Measurements from ENCODE around the gene ANKRD35.
A peak's percentile ranks its signal among the peaks of the same experiment; 100 is the strongest.

Gene ANKRD35

GRCh38 chr1:145871994-145872924 lies 13.4 kb downstream of the ANKRD35 start:
- H3K4me3 ChIP-seq (ENCODE audit: low read length) = peak overlapping the region; percentile 63
- no peaks in the 10 kb centered on the region for H3K36me3 ChIP-seq (ENCODE audit: insufficient read depth, low read length)
- H3K4me1 ChIP-seq (ENCODE audit: control insufficient read depth, insufficient read depth, low read length) = peaks cover 19% of the 10 kb centered on the region
- H3K27me3 ChIP-seq (ENCODE audit: control insufficient read depth, insufficient read depth, low read length) = no peaks in the 10 kb centered on the region
- peak overlapping the region; percentile 83 for H3K9ac ChIP-seq (ENCODE audit: low read depth, low read length)
- H3K4me2 ChIP-seq (ENCODE audit: low read length) = peak overlapping the region; percentile 86
- H3K9me3 ChIP-seq (replicated peaks; ENCODE audit: low read length) = no peaks in the 10 kb centered on the region

GRCh38 chr1:145868232-145868631 lies 17.4 kb downstream of the ANKRD35 start:
- Histone ChIP-seq H3K36me3 (ENCODE audit: insufficient read depth, low read length) (no peaks in the 10 kb centered on the region), H3K4me1 (ENCODE audit: control insufficient read depth, insufficient read depth, low read length) (peaks cover 19% of the 10 kb centered on the region), H3K9ac (ENCODE audit: low read depth, low read length) (no peak overlapping the region), H3K4me2 (ENCODE audit: low read length) (no peak overlapping the region), H3K27me3 (ENCODE audit: control insufficient read depth, insufficient read depth, low read length) (no peaks in the 10 kb centered on the region), H3K9me3 (replicated peaks; ENCODE audit: low read length) (no peaks in the 10 kb centered on the region), H3K4me3 (ENCODE audit: low read length) (no peak overlapping the region)

GRCh38 chr1:145863282-145864018 lies 22.2 kb downstream of the ANKRD35 start:
- H3K4me3 ChIP-seq (ENCODE audit: low read length) = no peak overlapping the region
- H3K9me3 ChIP-seq (replicated peaks; ENCODE audit: low read length) = no peaks in the 10 kb centered on the region
- H3K36me3 ChIP-seq (ENCODE audit: insufficient read depth, low read length) = no peaks in the 10 kb centered on the region
- H3K9ac ChIP-seq (ENCODE audit: low read depth, low read length) = no peak overlapping the region
- H3K27me3 ChIP-seq (ENCODE audit: control insufficient read depth, insufficient read depth, low read length) = no peaks in the 10 kb centered on the region
- H3K4me1 ChIP-seq (ENCODE audit: control insufficient read depth, insufficient read depth, low read length) = peaks cover 4% of the 10 kb centered on the region
- no peak overlapping the region for H3K4me2 ChIP-seq (ENCODE audit: low read length)

GRCh38 chr1:145859491-145860023 lies 26.1 kb downstream of the ANKRD35 start:
- Histone ChIP-seq H3K36me3 (ENCODE audit: insufficient read depth, low read length) (peaks cover 32% of the 10 kb centered on the region), H3K9me3 (replicated peaks; ENCODE audit: low read length) (no peaks in the 10 kb centered on the region), H3K4me3 (ENCODE audit: low read length) (peak overlapping the region; percentile 94)

GRCh38 chr1:145858901-145859490 lies 26.7 kb downstream of the ANKRD35 start, which contains the start of gene PIAS3:
Gene PIAS3, minus strand, starts transcription at chr1:145859081. Its CDS starts 91 bp downstream, at chr1:145858990.
- H3K4me3 ChIP-seq (ENCODE audit: low read length) = peak within 1 kb of the TSS; percentile 94
- peak within 1 kb of the TSS; percentile 86 for H3K9ac ChIP-seq (ENCODE audit: low read depth, low read length)
- H3K9me3 ChIP-seq (replicated peaks; ENCODE audit: low read length) = no peaks in the 10 kb centered on the region
- peak within 1 kb of the TSS; percentile 92 for H3K4me2 ChIP-seq (ENCODE audit: low read length)
- H3K27me3 ChIP-seq (ENCODE audit: control insufficient read depth, insufficient read depth, low read length) = no peaks in the 10 kb centered on the region
- peaks cover 38% of the 10 kb centered on the region for H3K36me3 ChIP-seq (ENCODE audit: insufficient read depth, low read length)
- H3K4me1 ChIP-seq (ENCODE audit: control insufficient read depth, insufficient read depth, low read length) = peaks cover 16% of the 10 kb centered on the region

More at GRCh38 chr1:145859491-145860023, 26.1 kb downstream of the ANKRD35 start:
- peak overlapping the region; percentile 86 for H3K9ac ChIP-seq (ENCODE audit: low read depth, low read length)
- H3K4me1 ChIP-seq (ENCODE audit: control insufficient read depth, insufficient read depth, low read length) = peaks cover 16% of the 10 kb centered on the region
- H3K4me2 ChIP-seq (ENCODE audit: low read length) = peak overlapping the region; percentile 92
- no peaks in the 10 kb centered on the region for H3K27me3 ChIP-seq (ENCODE audit: control insufficient read depth, insufficient read depth, low read length)

- H3K4me1 ChIP-seq (ENCODE audit: control insufficient read depth, insufficient read depth, low read length) = peaks cover 16% of the 10 kb centered on the region
- H3K4me2 ChIP-seq (ENCODE audit: low read length) = peak overlapping the region; percentile 92
- H3K27me3 ChIP-seq (ENCODE audit: control insufficient read depth, insufficient read depth, low read length) = no peaks in the 10 kb centered on the region
- H3K9me3 ChIP-seq (replicated peaks; ENCODE audit: low read length) = no peaks in the 10 kb centered on the region
- H3K9ac ChIP-seq (ENCODE audit: low read depth, low read length) = peak overlapping the region; percentile 86
- peak overlapping the region; percentile 94 for H3K4me3 ChIP-seq (ENCODE audit: low read length)
- H3K36me3 ChIP-seq (ENCODE audit: insufficient read depth, low read length) = peaks cover 44% of the 10 kb centered on the region
These were observed 27.3 kb downstream of the ANKRD35 start for GRCh38 chr1:145858238-145858900.

- peak overlapping the region; percentile 92 for H3K4me2 ChIP-seq (ENCODE audit: low read length)
- H3K4me3 ChIP-seq (ENCODE audit: low read length) = no peak overlapping the region
- no peaks in the 10 kb centered on the region for H3K9me3 ChIP-seq (replicated peaks; ENCODE audit: low read length)
- H3K9ac ChIP-seq (ENCODE audit: low read depth, low read length) = no peak overlapping the region
- H3K4me1 ChIP-seq (ENCODE audit: control insufficient read depth, insufficient read depth, low read length) = peaks cover 16% of the 10 kb centered on the region
- H3K27me3 ChIP-seq (ENCODE audit: control insufficient read depth, insufficient read depth, low read length) = no peaks in the 10 kb centered on the region
- peaks cover 54% of the 10 kb centered on the region for H3K36me3 ChIP-seq (ENCODE audit: insufficient read depth, low read length)
These were observed 28.5 kb downstream of the ANKRD35 start for GRCh38 chr1:145857170-145857569.

- H3K4me1 ChIP-seq (ENCODE audit: control insufficient read depth, insufficient read depth, low read length) = peaks cover 18% of the 10 kb centered on the region
- no peaks in the 10 kb centered on the region for H3K9me3 ChIP-seq (replicated peaks; ENCODE audit: low read length)
- no peak overlapping the region for H3K9ac ChIP-seq (ENCODE audit: low read depth, low read length)
- no peak overlapping the region for H3K4me3 ChIP-seq (ENCODE audit: low read length)
- no peaks in the 10 kb centered on the region for H3K27me3 ChIP-seq (ENCODE audit: control insufficient read depth, insufficient read depth, low read length)
- peaks cover 64% of the 10 kb centered on the region for H3K36me3 ChIP-seq (ENCODE audit: insufficient read depth, low read length)
- no peak overlapping the region for H3K4me2 ChIP-seq (ENCODE audit: low read length)
These were observed 30.2 kb downstream of the ANKRD35 start for GRCh38 chr1:145855426-145855948.

- peak overlapping the region; percentile 43 for H3K9ac ChIP-seq (ENCODE audit: low read depth, low read length)
- H3K4me3 ChIP-seq (ENCODE audit: low read length) = no peak overlapping the region
- no peaks in the 10 kb centered on the region for H3K27me3 ChIP-seq (ENCODE audit: control insufficient read depth, insufficient read depth, low read length)
- H3K36me3 ChIP-seq (ENCODE audit: insufficient read depth, low read length) = peaks cover 65% of the 10 kb centered on the region
- H3K4me2 ChIP-seq (ENCODE audit: low read length) = peak overlapping the region; percentile 58
- no peaks in the 10 kb centered on the region for H3K9me3 ChIP-seq (replicated peaks; ENCODE audit: low read length)
- peaks cover 27% of the 10 kb centered on the region for H3K4me1 ChIP-seq (ENCODE audit: control insufficient read depth, insufficient read depth, low read length)
These were observed 36.1 kb downstream of the ANKRD35 start for GRCh38 chr1:145849356-145850160.

- Histone ChIP-seq H3K36me3 (ENCODE audit: insufficient read depth, low read length) (peaks cover 57% of the 10 kb centered on the region), H3K9ac (ENCODE audit: low read depth, low read length) (no peak overlapping the region), H3K4me1 (ENCODE audit: control insufficient read depth, insufficient read depth, low read length) (peaks cover 27% of the 10 kb centered on the region), H3K4me3 (ENCODE audit: low read length) (no peak overlapping the region), H3K4me2 (ENCODE audit: low read length) (no peak overlapping the region), H3K27me3 (ENCODE audit: control insufficient read depth, insufficient read depth, low read length) (no peaks in the 10 kb centered on the region), H3K9me3 (replicated peaks; ENCODE audit: low read length) (no peaks in the 10 kb centered on the region)
These were observed 37.8 kb downstream of the ANKRD35 start for GRCh38 chr1:145847827-145848226.

Data from skeletal muscle satellite cell (primary cell).